ENCODE measurements around the gene LASP1.
A peak's percentile ranks its signal among the peaks of the same experiment; 100 is the strongest.

GRCh38 chr17:38917259-38917658 lies 47.4 kb downstream of the LASP1 start:
- TF ChIP-seq CTCF (IDR thresholded peaks at IDR 0.05) (peak in 1 of 6 experiments; percentile 13), POLR2A (IDR thresholded peaks at IDR 0.05) (no peak)

Data from esophagus squamous epithelium (tissue), 4 donors.